HCT116 (cell line): ENCODE measurements around the gene CLN3. TPM values are rescaled to one million over a fixed set of nuclear protein-coding genes. Genes with fewer than 3 reads are reported as not detected.

Experiments used
- ATAC-seq: fragments of 200-7000 bp; cut with Tn5 transposase; 2 replicates; pipeline ENCODE4 v1.9.1; 2020; ENCODE audit warnings: mild to moderate bottlenecking, moderate library complexity
- BruUV-seq: library from RNA; stranded (reverse); fragments of 400-500 nt; replicated peaks from 2 replicates; lab custom pipeline; 2021; lab: Mats Ljungman, UMichigan
- CTCF ChIA-PET: fragments of 300-600 bp; sonication (Branson Sonifier 250); formaldehyde crosslinking; loops from one replicate; lab custom pipeline; 2021; ENCODE audit warnings: antibody characterized with exemption; lab: Charles Lee
- POLR2A ChIA-PET: fragments of 300-600, 350-600 bp; sonication (Branson Sonifier 250); formaldehyde crosslinking; loops from one replicate; lab custom pipeline; 2021; ENCODE audit warnings: antibody characterized with exemption; lab: Charles Lee
- RAD21 ChIA-PET, 2 experiments: fragments of 300-600 bp; sonication (Branson Sonifier 250); formaldehyde crosslinking; loops; one replicate each; lab custom pipeline; 2023; ENCODE audit warnings: low total read pairs in 2 of 2; ENCODE audit not compliant: uncharacterized antibody in 2 of 2, unreplicated experiment in 2 of 2, low non-redundant PET in 1 of 2; lab: Charles Lee
- DNase-seq: peaks from one replicate; pipeline ENCODE4 v3.0.0-alpha.2; 2010; ENCODE audit warnings: low read depth, low spot score
- H2AFZ ChIP-seq: fragments of 200-600 bp; shearing (Covaris generic), sonication (generic); 2 replicates; pipeline ENCODE4 v1.6.1; 2017; ENCODE audit warnings: low read depth, mixed run types, mixed read lengths, antibody characterized with exemption, low read length; ENCODE audit not compliant: poor library complexity, severe bottlenecking
- H3K27ac ChIP-seq: 2 replicates; pipeline ENCODE4 v1.5.1; 2012; ENCODE audit warnings: low read depth, low read length
- H3K27me3 ChIP-seq: fragments of 200-600 bp; sonication (generic); 2 replicates; pipeline ENCODE4 v1.6.1; 2016; ENCODE audit warnings: mixed run types, low read length, mixed read lengths; ENCODE audit not compliant: insufficient read depth
- H3K36me3 ChIP-seq, 2 experiments: fragments of 200-500 bp in 1 of 2; fragments of 200-600 bp in 1 of 2; sonication (Bioruptor generic) in 1 of 2; sonication (generic) in 1 of 2; 2 replicates each; pipeline versions ENCODE4 v1.5.1 to v1.6.1; 2014 to 2016; ENCODE audit warnings: low read length in 2 of 2, inconsistent platforms in 1 of 2, mixed read lengths in 1 of 2, mixed run types in 1 of 2; ENCODE audit not compliant: insufficient read depth in 2 of 2, control insufficient read depth in 1 of 2
- H3K4me1 ChIP-seq, 2 experiments: fragments of 200-600 bp in 1 of 2; sonication (generic) in 1 of 2; 2 replicates each; pipeline versions ENCODE4 v1.5.1 to v1.6.1; 2012 to 2017; ENCODE audit warnings: low read length in 2 of 2, inconsistent platforms in 1 of 2, mild to moderate bottlenecking in 1 of 2, mixed read lengths in 1 of 2, mixed run types in 1 of 2, moderate library complexity in 1 of 2; ENCODE audit not compliant: insufficient read depth in 2 of 2, control insufficient read depth in 1 of 2
- H3K4me2 ChIP-seq: fragments of 200-600 bp; sonication (generic); 2 replicates; pipeline ENCODE4 v1.6.1; 2017; ENCODE audit warnings: mixed run types, low read length, mixed read lengths
- H3K4me3 ChIP-seq, 2 experiments: fragments of 200-600 bp in 1 of 2; sonication (generic) in 1 of 2; replicated peaks in 1 of 2; 2 replicates each; pipeline ENCODE4 v1.5.1; 2011 to 2016; ENCODE audit warnings: low read length in 2 of 2, control low read depth in 1 of 2, low read depth in 1 of 2, mild to moderate bottlenecking in 1 of 2, mixed read lengths in 1 of 2, mixed run types in 1 of 2
- H3K79me2 ChIP-seq: fragments of 200-600 bp; sonication (generic); 2 replicates; pipeline ENCODE4 v1.6.1; 2017; ENCODE audit warnings: mild to moderate bottlenecking, mixed run types, low read length, moderate library complexity, mixed read lengths; ENCODE audit not compliant: insufficient read depth
- H3K9ac ChIP-seq: fragments of 200-600 bp; sonication (generic); 2 replicates; pipeline ENCODE4 v1.6.1; 2016; ENCODE audit warnings: low read length, mixed read lengths
- H3K9me2 ChIP-seq: fragments of 200-600 bp; sonication (generic), shearing (Covaris generic); 2 replicates; pipeline ENCODE4 v1.6.1; 2017; ENCODE audit warnings: mixed run types, mild to moderate bottlenecking, moderate library complexity; ENCODE audit not compliant: insufficient read depth
- H3K9me3 ChIP-seq, 2 experiments: fragments of 200-500 bp in 1 of 2; fragments of 200-600 bp in 1 of 2; sonication (Bioruptor generic) in 1 of 2; sonication (generic) in 1 of 2; 2 replicates each; pipeline ENCODE4 v1.6.1; 2014 to 2017; ENCODE audit warnings: low read length in 2 of 2, mixed read lengths in 2 of 2, inconsistent platforms in 1 of 2, low read depth in 1 of 2, mild to moderate bottlenecking in 1 of 2, mixed run types in 1 of 2, moderate library complexity in 1 of 2; ENCODE audit not compliant: control insufficient read depth in 1 of 2, insufficient read depth in 1 of 2
- H4K20me1 ChIP-seq: fragments of 200-600 bp; sonication (generic), shearing (Covaris generic); 2 replicates; pipeline ENCODE4 v1.6.1; 2017; ENCODE audit warnings: mixed run types, mild to moderate bottlenecking, moderate library complexity; ENCODE audit not compliant: insufficient read depth
- CBX3 ChIP-seq: IDR thresholded peaks from 2 replicates; pipeline ENCODE4 v1.6.1; 2012; ENCODE audit warnings: low read depth
- CEBPB ChIP-seq: IDR thresholded peaks from 2 replicates; pipeline ENCODE4 v1.6.1; 2012; ENCODE audit warnings: low read depth
- CTCF ChIP-seq, 3 experiments: fragments of 200-600 bp in 1 of 3; sonication (generic) in 1 of 3; IDR thresholded peaks in 2 of 3; conservative IDR thresholded peaks in 1 of 3; 2 replicates each; pipeline ENCODE4 v1.5.1; 2012 to 2017; ENCODE audit warnings: low read depth in 2 of 3, low read length in 2 of 3, antibody characterized with exemption in 1 of 3, borderline replicate concordance in 1 of 3, control low read depth in 1 of 3, mild to moderate bottlenecking in 1 of 3, mixed read lengths in 1 of 3, mixed run types in 1 of 3, moderate library complexity in 1 of 3; ENCODE audit not compliant: insufficient read depth in 1 of 3
- EGR1 ChIP-seq: IDR thresholded peaks from 2 replicates; pipeline ENCODE4 v1.6.1; 2012; ENCODE audit warnings: low read depth
- ELF1 ChIP-seq: IDR thresholded peaks from 2 replicates; pipeline ENCODE4 v1.6.1; 2012; ENCODE audit warnings: low read depth, borderline replicate concordance
- EZH2 ChIP-seq: fragments of 200-600 bp; sonication (generic); IDR thresholded peaks from 2 replicates; pipeline ENCODE4 v1.6.1; 2017; ENCODE audit warnings: antibody characterized with exemption, mixed run types
- EZH2phosphoT487 ChIP-seq: fragments of 200-600 bp; IDR thresholded peaks from 2 replicates; pipeline ENCODE4 v1.6.1; 2018; ENCODE audit warnings: antibody characterized with exemption, borderline replicate concordance
- FOSL1 ChIP-seq: IDR thresholded peaks from 2 replicates; pipeline ENCODE4 v1.6.1; 2012; ENCODE audit warnings: low read depth
- JUND ChIP-seq: IDR thresholded peaks from 2 replicates; pipeline ENCODE4 v1.6.1; 2012
- POLR2A ChIP-seq: IDR thresholded peaks from 2 replicates; pipeline ENCODE4 v1.7.0; 2011; ENCODE audit warnings: borderline replicate concordance; ENCODE audit not compliant: insufficient read depth, insufficient read length; ENCODE audit errors: extremely low read depth
- POLR2AphosphoS5 ChIP-seq: IDR thresholded peaks from 2 replicates; pipeline ENCODE4 v1.6.1; 2011; ENCODE audit warnings: mild to moderate bottlenecking, low read depth, low read length, moderate library complexity
- RAD21 ChIP-seq: IDR thresholded peaks from 2 replicates; pipeline ENCODE4 v1.6.1; 2012; ENCODE audit warnings: low read depth, mild to moderate bottlenecking
- SP1 ChIP-seq: IDR thresholded peaks from 2 replicates; pipeline ENCODE4 v1.6.1; 2012; ENCODE audit warnings: low read depth
- SRF ChIP-seq: IDR thresholded peaks from 2 replicates; pipeline ENCODE4 v1.6.1; 2012; ENCODE audit warnings: low read depth
- YY1 ChIP-seq: IDR thresholded peaks from 2 replicates; pipeline ENCODE4 v1.6.1; 2011; ENCODE audit warnings: low read length, low read depth, moderate library complexity, mild to moderate bottlenecking; ENCODE audit not compliant: insufficient replicate concordance; ENCODE audit errors: extremely low read depth
- ZFX ChIP-seq: fragments of 450-650 bp; IDR thresholded peaks from 2 replicates; pipeline ENCODE4 v1.6.1; 2017
- ZNF274 ChIP-seq: fragments of 200-500 bp; sonication (Bioruptor generic); IDR thresholded peaks from 2 replicates; pipeline ENCODE4 v1.6.1; 2014; ENCODE audit warnings: mild to moderate bottlenecking, low read depth, low read length, inconsistent platforms
- intact Hi-C: fragments of 100-400 bp; cut with micrococcal nuclease; formaldehyde crosslinking; loops from 2 replicates; pipeline ENCODE4 v1.10.0; 2022
- total RNA-seq: library from RNA; stranded (reverse); gene quantifications from one replicate; pipeline ENCODE4 v1.2.1, GENCODE V29; 2021; ENCODE audit not compliant: unreplicated experiment
- TF ChIP-seq, protein P1 (sequence below): IDR thresholded peaks from 2 replicates; pipeline ENCODE4 v1.6.1; 2012
- TF ChIP-seq, protein P2 (sequence below): IDR thresholded peaks from 2 replicates; pipeline ENCODE4 v1.6.1; 2012

The CLN3 gene
- total RNA-seq, 1 experiment from 2014 or later: 19.9 TPM

DNA sequence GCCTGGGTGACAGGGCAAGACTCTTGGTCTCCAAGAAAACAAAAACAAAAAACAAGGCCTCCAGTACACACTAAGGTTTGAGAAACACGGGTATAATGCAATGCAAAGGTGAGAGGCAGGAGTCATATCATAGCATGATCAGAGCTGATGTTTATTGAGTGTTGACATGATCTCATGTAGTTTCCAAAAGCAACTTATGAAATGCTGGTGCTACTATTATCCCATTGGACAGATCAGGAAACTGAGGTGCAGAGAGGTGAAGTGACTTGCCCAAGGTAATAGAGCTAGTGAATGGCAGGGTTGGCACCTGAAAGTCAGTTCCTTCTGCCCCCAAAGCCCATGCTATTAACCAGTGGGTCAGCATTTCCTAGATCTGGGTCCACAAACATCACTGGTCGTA is 16.7 kb downstream of the CLN3 start:
- Histone ChIP-seq H3K27ac (no peak overlapping the region), H3K4me1 (no peaks in the 10 kb centered on the region), H3K9me2 (no peaks in the 10 kb centered on the region), H2AFZ (no peak overlapping the region), H3K9me3 (no peaks in the 10 kb centered on the region), H3K4me2 (no peak overlapping the region), H3K36me3 (no peaks in the 10 kb centered on the region; a peak in 1 of 4 replicates), H4K20me1 (no peaks in the 10 kb centered on the region), H3K79me2 (no peaks in the 10 kb centered on the region), H3K4me3 (no peak overlapping the region), H3K27me3 (no peaks in the 10 kb centered on the region), H3K9ac (no peak overlapping the region)
- RAD21 ChIA-PET: no interaction called here
- no peak for TF ChIP-seq POLR2A
- no peak for TF ChIP-seq CBX3
- no peak for TF ChIP-seq RAD21
- TF ChIP-seq EZH2: no peak
- TF ChIP-seq CEBPB: no peak
- POLR2A ChIA-PET: no interaction called here
- ATAC-seq (no peak), DNase-seq (no peak)
- no TSS peak for BruUV-seq
- intact Hi-C loops: no loop called here
- CTCF ChIA-PET: no interaction called here

GRCh38 chr16:28473714-28474265 is 18.1 kb downstream of the CLN3 start:
- no peaks in the 10 kb centered on the region for H3K79me2 ChIP-seq
- ATAC-seq: no peak
- H3K9me2 ChIP-seq: no peaks in the 10 kb centered on the region
- no peaks in the 10 kb centered on the region for H3K27me3 ChIP-seq
- H3K9me3 ChIP-seq: no peaks in the 10 kb centered on the region
- no peak overlapping the region for H3K9ac ChIP-seq
- intact Hi-C loops: no loop called here
- ChIA-PET POLR2A (no interaction called here), CTCF (no interaction called here), RAD21 (no interaction called here)
- no peaks in the 10 kb centered on the region for H3K4me1 ChIP-seq
- H4K20me1 ChIP-seq: no peaks in the 10 kb centered on the region
- no peak overlapping the region for H2AFZ ChIP-seq
- no peak overlapping the region for H3K4me3 ChIP-seq
- no peak overlapping the region for H3K4me2 ChIP-seq
- no peak for DNase-seq
- no TSS peak for BruUV-seq
- H3K36me3 ChIP-seq: no peaks in the 10 kb centered on the region
- TF ChIP-seq ELF1 (no peak), ZFX (no peak), RAD21 (no peak), POLR2AphosphoS5 (no peak), SRF (no peak), CBX3 (no peak), CEBPB (no peak), YY1 (no peak), CTCF (IDR thresholded peaks at IDR 0.05 in 2 of 3, conservative IDR thresholded peaks at IDR 0.05 in 1 of 3; ENCODE audit: borderline replicate concordance in 1 of 3, insufficient read depth in 1 of 3, low read depth in 2 of 3, low read length in 2 of 3) (no peak), SP1 (no peak), EGR1 (no peak), JUND (no peak), ZNF274 (no peak), FOSL1 (no peak), EZH2phosphoT487 (no peak)
- TF ChIP-seq, protein P1, sequence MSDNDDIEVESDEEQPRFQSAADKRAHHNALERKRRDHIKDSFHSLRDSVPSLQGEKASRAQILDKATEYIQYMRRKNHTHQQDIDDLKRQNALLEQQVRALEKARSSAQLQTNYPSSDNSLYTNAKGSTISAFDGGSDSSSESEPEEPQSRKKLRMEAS: no peak
- TF ChIP-seq, protein P2, sequence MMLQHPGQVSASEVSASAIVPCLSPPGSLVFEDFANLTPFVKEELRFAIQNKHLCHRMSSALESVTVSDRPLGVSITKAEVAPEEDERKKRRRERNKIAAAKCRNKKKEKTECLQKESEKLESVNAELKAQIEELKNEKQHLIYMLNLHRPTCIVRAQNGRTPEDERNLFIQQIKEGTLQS: no peak
- no peak overlapping the region for H3K27ac ChIP-seq
